Pancreas (tissue), 10 donors: ENCODE results near the gene COX5B. TPM values are rescaled to one million over a fixed set of nuclear protein-coding genes. Genes with fewer than 3 reads are reported as not detected.

ENCODE experiments used
- ATAC-seq, 4 donors: fragments of 200-7000 bp; cut with Tn5 transposase; one replicate each; pipeline versions ENCODE4 v1.8.0 to v1.9.1; 2020; ENCODE audit warnings: mild to moderate bottlenecking in 4 of 4, moderate library complexity in 4 of 4
- DNase-seq, 6 donors: peaks; one replicate each; pipeline ENCODE4 v3.0.0-alpha.2; 2020
- FAIRE-seq: peaks from 2 replicates; lab custom pipeline; 2012; peaks lifted over from hg19 to GRCh38; lab: Jason Lieb, UNC
- H3K27ac ChIP-seq, 4 donors: fragments of 200-600 bp; sonication (generic); 1 replicate in 3 of 4; 2 replicates in 1 of 4; pipeline versions ENCODE4 v1.5.0 to v1.8.0; 2020
- H3K27me3 ChIP-seq, 4 donors: fragments of 200-600 bp; one replicate each; pipeline ENCODE4 v1.8.0; 2021
- H3K36me3 ChIP-seq, 3 donors: fragments of 200-600 bp; sonication (generic) in 1 of 3; one replicate each; pipeline versions ENCODE4 v1.5.0 to v1.8.0; 2020 to 2021
- H3K4me1 ChIP-seq, 3 donors: fragments of 200-600 bp; one replicate each; pipeline ENCODE4 v1.8.0; 2021
- H3K4me3 ChIP-seq, 4 donors: fragments of 200-600 bp; sonication (generic) in 2 of 4; one replicate each; pipeline versions ENCODE4 v1.5.0 to v1.8.0; 2020 to 2021
- H3K9me3 ChIP-seq, 4 donors: fragments of 200-600 bp; one replicate each; pipeline ENCODE4 v1.8.0; 2021
- CTCF ChIP-seq, 4 donors: fragments of 200-600 bp; sonication (generic) in 3 of 4; IDR thresholded peaks; one replicate each; pipeline versions ENCODE4 v1.5.0 to v1.8.0; 2021; ENCODE audit warnings: antibody characterized with exemption in 4 of 4
- whole genome bisulfite sequencing, 2 donors: extraction: QIAGEN DNeasy Blood & Tissue Kit; methylation state at CpG; one replicate each; pipeline ENCODE4 v1.1.7; 2013; 5-methylcytosine and 5-hydroxymethylcytosine counted together
- intact Hi-C, 3 donors: fragments of 100-400 bp; cut with DNase I; formaldehyde crosslinking; loops; one replicate each; pipeline versions ENCODE4 v1.11.1 to v1.14.2; 2022
- polyA plus RNA-seq, 2 donors: library from polyadenylated mRNA; stranded (reverse); fragments of 200-250 nt; gene quantifications; one replicate each; pipeline ENCODE4 v1.2.3, GENCODE V29; 2013
- total RNA-seq, 6 donors: library from RNA; stranded (reverse); fragmentation: NEBNext Ultra II Directional in 4 of 6; extraction: Animal tissue kit (Norgen Biotek cat#: 25700) in 4 of 6; gene quantifications; one replicate each; pipeline versions ENCODE4 v1.2.1 to v1.2.4, GENCODE V29; 2021 to 2023
- donor health status: healthy with polysubstance abuse.
- donor health status: DM: no; HTN: no; CAD: no; lungs with moderate emphysema.
- donor health status: DM: no; HTN: no; CAD: no.
- donor health status: control.
- donor health status: control.
- donor health status: Bipolar disorder and iron deficiency.
- donor health status: DM: yes; HTN: yes; CAD: no.
- donor health status: DM: no; HTN: no; CAD: no.
- donor health status: DM: no; HTN: no; CAD: no.
- donor health status: DM: yes; HTN: yes; CAD: no.

COX5B gene
- total and polyA plus RNA-seq, 8 donors, result 73.5 to 214 (median 103) TPM

- Histone ChIP-seq H3K27me3 (no peaks in the 10 kb centered on the region), H3K27ac (no peak overlapping the region), H3K36me3 (peaks cover 0 to 31% (median 23%) of the 10 kb centered on the region in 3 donors), H3K4me1 (peaks cover 0 to 15% (median 6%) of the 10 kb centered on the region in 3 donors), H3K9me3 (no peaks in the 10 kb centered on the region), H3K4me3 (no peak overlapping the region)
- FAIRE-seq (no peak), DNase-seq (peak in 3 of 6 donors; percentile 23 to 60 (median 51)), ATAC-seq (no peak)
- 91 to 94% methylated on average over 37 of the region's 37 CpGs for WGBS, 2 donors
- intact Hi-C loops, result no loop called here
- no peak for TF ChIP-seq CTCF (IDR thresholded peaks at IDR 0.05)
These were observed 12.3 kb downstream of the COX5B start for GRCh38 chr2:97657986-97658690.

GRCh38 chr2:97658691-97659157 lies 12.9 kb downstream of the COX5B start:
- Histone ChIP-seq H3K27me3 (no peaks in the 10 kb centered on the region), H3K9me3 (no peaks in the 10 kb centered on the region), H3K36me3 (peaks cover 0 to 31% (median 23%) of the 10 kb centered on the region in 3 donors), H3K27ac (no peak overlapping the region), H3K4me1 (peaks cover 0 to 15% (median 6%) of the 10 kb centered on the region in 3 donors), H3K4me3 (no peak overlapping the region)
- intact Hi-C loops, result no loop called here
- TF ChIP-seq CTCF (IDR thresholded peaks at IDR 0.05), result no peak
- FAIRE-seq (no peak), DNase-seq (peak in 1 of 6 donors; percentile 47), ATAC-seq (no peak)
- whole genome bisulfite sequencing, 2 donors, result 93 to 94% methylated on average over 13 of the region's 13 CpGs

GRCh38 chr2:97659256-97660043 lies 13.6 kb downstream of the COX5B start:
- no peak for FAIRE-seq
- Histone ChIP-seq H3K27ac (no peak overlapping the region), H3K4me3 (no peak overlapping the region), H3K27me3 (no peaks in the 10 kb centered on the region), H3K4me1 (peaks cover 0 to 15% (median 6%) of the 10 kb centered on the region in 3 donors), H3K36me3 (peaks cover 0 to 31% (median 23%) of the 10 kb centered on the region in 3 donors), H3K9me3 (no peaks in the 10 kb centered on the region)
- intact Hi-C loops, result no loop called here
- 89 to 92% methylated on average over 22 to 29 of the region's 29 CpGs for WGBS, 2 donors
- ATAC-seq, result no peak
- DNase-seq, result peak in 3 of 6 donors; percentile 10 to 61 (median 25)
- TF ChIP-seq CTCF (IDR thresholded peaks at IDR 0.05), result no peak

GRCh38 chr2:97660044-97660774 lies 14.3 kb downstream of the COX5B start:
- no peaks in the 10 kb centered on the region for H3K9me3 ChIP-seq
- no peak for TF ChIP-seq CTCF (IDR thresholded peaks at IDR 0.05)
- no peak overlapping the region for H3K4me3 ChIP-seq
- ATAC-seq (no peak), FAIRE-seq (no peak), DNase-seq (peak in 1 of 6 donors; percentile 58)
- H3K36me3 ChIP-seq, result peaks cover 0 to 31% (median 23%) of the 10 kb centered on the region in 3 donors
- intact Hi-C loops, result no loop called here
- no peaks in the 10 kb centered on the region for H3K27me3 ChIP-seq
- no peak overlapping the region for H3K27ac ChIP-seq
- 94 to 95% methylated on average over 20 of the region's 20 CpGs for WGBS, 2 donors
- H3K4me1 ChIP-seq, result peaks cover 5 to 15% (median 12%) of the 10 kb centered on the region in 3 donors
